Heart left ventricle (tissue), 16 donors: ENCODE data around the gene CPEB2. TPM values are rescaled to one million over a fixed set of nuclear protein-coding genes. Genes with fewer than 3 reads are reported as not detected.

Experiments
- ATAC-seq, 4 donors: fragments of 200-7000 bp; cut with Tn5 transposase; one replicate each; pipeline ENCODE4 v1.9.1; 2020 to 2022; ENCODE audit warnings: moderate library complexity in 4 of 4, mild to moderate bottlenecking in 3 of 4, moderate number of reproducible peaks in 1 of 4
- DNase-seq, 5 donors: peaks; one replicate each; pipeline ENCODE4 v3.0.0-alpha.2; 2020
- H3K27ac ChIP-seq, 12 donors: fragments of 200-600 bp; sonication (generic) in 4 of 12; one replicate each; pipeline versions ENCODE4 v1.5.0 to v1.8.0; 2016 to 2022; ENCODE audit warnings: mild to moderate bottlenecking in 2 of 12
- H3K27me3 ChIP-seq, 9 donors: fragments of 200-600 bp; sonication (generic) in 2 of 9; one replicate each; pipeline versions ENCODE4 v1.5.1 to v1.8.0; 2016 to 2022; ENCODE audit warnings: mild to moderate bottlenecking in 3 of 9
- H3K36me3 ChIP-seq, 9 donors: fragments of 200-600 bp; sonication (generic) in 2 of 9; one replicate each; pipeline versions ENCODE4 v1.5.0 to v1.8.0; 2018 to 2022; ENCODE audit warnings: mild to moderate bottlenecking in 2 of 9
- H3K4me1 ChIP-seq, 12 donors: fragments of 200-600 bp; sonication (generic) in 4 of 12; one replicate each; pipeline versions ENCODE4 v1.5.0 to v1.8.0; 2016 to 2022; ENCODE audit warnings: mild to moderate bottlenecking in 3 of 12
- H3K4me3 ChIP-seq, 12 donors: fragments of 200-600 bp; sonication (generic) in 4 of 12; one replicate each; pipeline versions ENCODE4 v1.5.0 to v1.8.0; 2017 to 2022; ENCODE audit warnings: mild to moderate bottlenecking in 9 of 12, moderate library complexity in 4 of 12
- H3K9me3 ChIP-seq, 12 donors: fragments of 200-600 bp; sonication (generic) in 4 of 12; one replicate each; pipeline versions ENCODE4 v1.5.0 to v1.8.0; 2016 to 2022; ENCODE audit warnings: mild to moderate bottlenecking in 1 of 12
- POLR2A ChIP-seq, 2 donors: fragments of 450-650 bp; IDR thresholded peaks; one replicate each; pipeline ENCODE4 v1.6.1; 2017; ENCODE audit warnings: antibody characterized with exemption in 2 of 2, mild to moderate bottlenecking in 2 of 2, moderate library complexity in 2 of 2
- WGBS, 4 donors: extraction: QIAGEN DNeasy Blood & Tissue Kit in 2 of 4; methylation state at CpG; one replicate each; pipeline versions ENCODE4 v1.1.5 to v1.1.7; 2013 to 2018; 5-methylcytosine and 5-hydroxymethylcytosine counted together
- intact Hi-C, 10 donors: fragments of 100-400 bp; cut with DNase I; formaldehyde crosslinking; loops; one replicate each; pipeline versions ENCODE4 v1.11.1 to v1.14.2; 2022
- polyA plus RNA-seq, 2 donors: library from polyadenylated mRNA; stranded (reverse); fragments of 200-250 nt; gene quantifications; one replicate each; pipeline ENCODE4 v1.2.3, GENCODE V29; 2013
- total RNA-seq, 9 donors: library from RNA; depleted of rRNA in 2 of 9; stranded (reverse); fragments of >200 nt in 2 of 9; fragmentation: NEBNext Ultra II Directional in 3 of 9; extraction: Animal tissue kit (Norgen Biotek cat#: 25700) in 3 of 9; gene quantifications; one replicate each; pipeline versions ENCODE4 v1.1.0 to v1.2.4, GENCODE V29; 2016 to 2023
- TF ChIP-seq, protein P1 (sequence below), 12 donors: fragments of 200-600 bp; sonication (generic) in 4 of 12; IDR thresholded peaks; one replicate each; pipeline versions ENCODE4 v1.5.0 to v1.8.0; 2018 to 2022; ENCODE audit warnings: antibody characterized with exemption in 12 of 12, mild to moderate bottlenecking in 5 of 12
- donor health status: ischemic (EF 13 %, LVEDD 7.1; RV severe dilation, severe dysfunction).
- donor health status: healthy with polysubstance abuse.
- donor health status: DM: no; HTN: yes; CAD: no.
- donor health status: DM: no; HTN: no; CAD: no.
- donor health status: ischemic (EF 25% LVEDD 6.9; RV normal size, moderate dysfunction).
- donor health status: ischemic (EF 25% LVEDD 5.7; RV mildly dilated, moderate dysfunction).
- donor health status: healthy.
- donor health status: DM: yes; HTN: yes; CAD: no.
- donor health status: ischemic (EF 35%, LVEDD 5.7; RV mildly dilated, moderate dysfunction).
- donor health status: nonischemic (EF 11% LVEDD 7.7; RV severe dilation, severe dysfunction).
- donor health status: DM: yes; HTN: yes; CAD: no.
- donor health status: PGD.
- donor health status: ischemic (EF 29% LVEDD 5.4; RV normal size, mild dysfunction).
- donor health status: nonischemic (EF 23%, LVEDD 6.1; RV moderate dilation, normal function).

CPEB2 gene
- total and polyA plus RNA-seq, 11 donors: 4.2 to 26.1 (median 17.2) TPM

DNA sequence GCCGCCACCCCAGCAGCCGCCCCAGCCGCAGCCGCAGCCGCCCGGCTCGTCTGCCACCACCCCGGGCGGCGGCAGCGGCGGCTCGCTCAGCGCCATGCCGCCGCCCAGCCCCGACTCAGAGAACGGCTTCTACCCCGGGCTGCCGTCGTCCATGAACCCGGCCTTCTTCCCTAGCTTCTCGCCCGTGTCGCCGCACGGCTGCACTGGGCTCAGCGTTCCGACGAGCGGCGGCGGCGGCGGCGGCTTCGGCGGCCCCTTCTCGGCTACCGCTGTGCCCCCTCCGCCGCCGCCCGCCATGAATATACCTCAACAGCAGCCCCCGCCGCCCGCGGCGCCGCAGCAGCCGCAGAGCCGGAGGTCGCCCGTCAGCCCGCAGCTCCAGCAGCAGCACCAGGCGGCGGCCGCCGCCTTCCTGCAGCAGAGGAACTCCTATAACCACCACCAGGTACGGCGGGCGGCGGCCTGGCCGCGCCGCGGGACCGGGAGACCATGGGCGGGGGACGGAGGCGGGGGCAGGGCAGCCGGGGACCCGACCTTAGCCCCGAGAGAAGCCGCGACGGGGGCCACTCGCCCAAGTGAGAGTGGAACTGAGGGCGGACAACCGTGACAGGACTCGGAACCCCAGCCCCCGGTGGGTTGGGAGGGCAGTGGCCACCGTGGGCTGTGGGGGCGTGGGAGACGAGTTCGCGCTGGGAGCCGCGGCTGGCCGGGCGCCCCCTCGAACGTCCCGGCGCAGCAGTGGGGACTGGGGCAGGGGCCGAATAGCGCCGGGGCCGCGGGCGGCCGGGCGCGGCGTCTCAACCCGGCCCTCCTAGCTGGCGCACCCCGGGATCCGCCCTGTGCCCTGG, 1.8 kb downstream of the CPEB2 start:
- intact Hi-C loops: loop anchor here in 8 of 10 donors (2.0 to 10.0 kb wide), 14 partner anchors 87 to 651 kb away; partner anchors contain the start of genes CC2D2A (in 1 of the 8) and FBXL5 (in 1 of the 8)
- H3K9me3 ChIP-seq: no peaks in the 10 kb centered on the region
- H3K27me3 ChIP-seq: no peaks in the 10 kb centered on the region
- H3K27ac ChIP-seq: peak overlapping the region; percentile 98 to 100 (median 100)
- peaks cover 0 to 22% (median 19%) of the 10 kb centered on the region in 9 donors for H3K36me3 ChIP-seq
- TF ChIP-seq, protein P1, sequence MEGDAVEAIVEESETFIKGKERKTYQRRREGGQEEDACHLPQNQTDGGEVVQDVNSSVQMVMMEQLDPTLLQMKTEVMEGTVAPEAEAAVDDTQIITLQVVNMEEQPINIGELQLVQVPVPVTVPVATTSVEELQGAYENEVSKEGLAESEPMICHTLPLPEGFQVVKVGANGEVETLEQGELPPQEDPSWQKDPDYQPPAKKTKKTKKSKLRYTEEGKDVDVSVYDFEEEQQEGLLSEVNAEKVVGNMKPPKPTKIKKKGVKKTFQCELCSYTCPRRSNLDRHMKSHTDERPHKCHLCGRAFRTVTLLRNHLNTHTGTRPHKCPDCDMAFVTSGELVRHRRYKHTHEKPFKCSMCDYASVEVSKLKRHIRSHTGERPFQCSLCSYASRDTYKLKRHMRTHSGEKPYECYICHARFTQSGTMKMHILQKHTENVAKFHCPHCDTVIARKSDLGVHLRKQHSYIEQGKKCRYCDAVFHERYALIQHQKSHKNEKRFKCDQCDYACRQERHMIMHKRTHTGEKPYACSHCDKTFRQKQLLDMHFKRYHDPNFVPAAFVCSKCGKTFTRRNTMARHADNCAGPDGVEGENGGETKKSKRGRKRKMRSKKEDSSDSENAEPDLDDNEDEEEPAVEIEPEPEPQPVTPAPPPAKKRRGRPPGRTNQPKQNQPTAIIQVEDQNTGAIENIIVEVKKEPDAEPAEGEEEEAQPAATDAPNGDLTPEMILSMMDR (IDR thresholded peaks at IDR 0.05): peak in 1 of 12 donors; percentile 9
- TF ChIP-seq POLR2A (IDR thresholded peaks at IDR 0.05): no peak
- peak in 1 of 4 donors; percentile 1 for ATAC-seq
- H3K4me3 ChIP-seq: peak overlapping the region; percentile 59 to 99 (median 92)
- WGBS, 4 donors: 0 to 1% (median 0%) methylated on average over 19 to 109 of the region's 109 CpGs
- peak; percentile 41 to 77 (median 57) for DNase-seq
- peaks cover 0 to 46% (median 31%) of the 10 kb centered on the region in 12 donors for H3K4me1 ChIP-seq

DNA sequence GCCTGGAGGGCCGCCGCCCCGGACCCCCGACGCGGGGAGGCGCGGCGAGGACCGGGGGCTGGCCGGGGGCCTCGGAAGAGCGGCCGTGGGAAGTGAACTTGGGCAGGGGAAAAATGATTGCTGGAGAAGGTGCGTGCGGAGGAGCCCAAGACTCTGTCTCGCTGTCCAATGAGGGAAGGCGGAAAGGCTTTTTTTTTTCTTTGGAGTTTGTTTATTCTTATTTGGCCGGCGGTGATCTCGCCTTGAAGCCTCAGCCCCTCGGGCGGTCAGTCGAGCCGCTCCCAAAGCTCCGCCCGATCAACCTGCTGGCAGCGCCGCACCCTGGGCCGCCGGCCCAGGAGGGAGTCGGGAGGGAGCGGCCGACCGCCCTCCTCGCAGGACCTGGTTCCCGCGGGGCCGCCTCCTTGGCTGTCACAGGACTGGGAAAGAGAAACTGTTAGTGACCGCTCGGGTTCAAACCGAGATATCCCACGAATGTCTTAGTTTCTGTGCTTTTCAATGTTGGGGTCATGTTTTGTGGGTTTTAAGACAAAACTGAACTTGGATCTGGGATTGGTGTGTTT, 2.5 kb downstream of the CPEB2 start:
- Histone ChIP-seq H3K27ac (peak overlapping the region; percentile 98 to 100 (median 100)), H3K36me3 (peaks cover 0 to 29% (median 26%) of the 10 kb centered on the region in 9 donors), H3K4me1 (peaks cover 0 to 53% (median 36%) of the 10 kb centered on the region in 12 donors), H3K4me3 (peak overlapping the region; percentile 59 to 99 (median 92)), H3K27me3 (no peaks in the 10 kb centered on the region), H3K9me3 (no peaks in the 10 kb centered on the region)
- TF ChIP-seq, protein P1 (IDR thresholded peaks at IDR 0.05): no peak
- peak in 1 of 2 donors; percentile 62 for TF ChIP-seq POLR2A (IDR thresholded peaks at IDR 0.05)
- peak; percentile 88 to 93 (median 89) for DNase-seq
- peak; percentile 41 to 56 (median 46) for ATAC-seq
- WGBS, 4 donors: 0% methylated on average over 26 to 43 of the region's 43 CpGs
- intact Hi-C loops: loop anchor here in 8 of 10 donors (2.0 to 10.0 kb wide), 13 partner anchors 140 to 650 kb away; partner anchors contain the start of genes CC2D2A (in 1 of the 8) and FBXL5 (in 1 of the 8)

DNA sequence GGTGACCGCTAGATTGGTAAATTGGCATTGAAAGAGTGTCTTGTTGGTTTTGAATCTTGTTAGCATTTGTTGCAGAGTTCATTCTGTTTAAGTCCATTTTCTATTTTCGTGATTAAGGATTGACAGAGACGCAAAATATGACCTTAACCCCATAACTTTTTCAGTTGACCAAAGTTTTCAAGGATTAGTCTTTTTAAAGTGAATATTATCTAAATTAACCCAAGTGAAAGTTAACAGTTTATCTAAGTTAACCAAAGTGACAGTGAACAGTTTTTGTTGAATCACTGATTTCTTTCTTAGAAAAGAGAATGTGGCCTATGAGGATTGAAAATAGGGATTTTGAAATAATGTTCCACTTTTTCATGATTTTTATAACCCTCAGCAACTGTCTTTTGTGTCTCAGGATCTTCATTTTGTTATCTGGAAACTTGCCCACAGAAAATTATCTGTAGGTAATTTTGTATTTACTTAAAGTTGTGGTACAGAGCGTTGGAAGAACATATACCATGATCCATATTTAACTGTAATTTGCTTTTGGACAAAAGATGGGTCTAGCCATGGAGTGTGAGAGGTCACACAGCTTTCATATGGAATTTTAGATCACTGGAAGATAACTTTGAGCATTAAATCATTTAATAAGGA, 3.3 kb downstream of the CPEB2 start:
- intact Hi-C loops: loop anchor here in 5 of 10 donors (2.0 to 10.0 kb wide), 8 partner anchors 139 to 649 kb away; partner anchors contain the start of genes CC2D2A (in 1 of the 5) and FBXL5 (in 1 of the 5)
- Histone ChIP-seq H3K4me3 (peak overlapping the region; percentile 59 to 99 (median 92)), H3K36me3 (peaks cover 0 to 37% (median 26%) of the 10 kb centered on the region in 9 donors), H3K9me3 (no peaks in the 10 kb centered on the region), H3K27ac (peak overlapping the region; percentile 98 to 100 (median 100)), H3K4me1 (peaks cover 0 to 58% (median 42%) of the 10 kb centered on the region in 12 donors), H3K27me3 (no peaks in the 10 kb centered on the region)
- DNase-seq (no peak), ATAC-seq (no peak)
- 15 to 19% (median 19%) methylated on average over 4 of the region's 4 CpGs for WGBS, 4 donors
- no peak for TF ChIP-seq POLR2A (IDR thresholded peaks at IDR 0.05)
- TF ChIP-seq, protein P1 (IDR thresholded peaks at IDR 0.05): no peak
